H1 (cell line): Measurements from ENCODE around the gene SIK3. TPM values are rescaled to one million over a fixed set of nuclear protein-coding genes. Genes with fewer than 3 reads are reported as not detected.

ENCODE experiments used
- CTCF ChIA-PET: fragments of 300-600 bp; sonication (Branson Sonifier 250); formaldehyde crosslinking; loops from one replicate; lab custom pipeline; 2021; ENCODE audit not compliant: partially characterized antibody; lab: Charles Lee
- POLR2A ChIA-PET: fragments of 300-600 bp; sonication (Branson Sonifier 250); formaldehyde crosslinking; loops from one replicate; lab custom pipeline; 2021; ENCODE audit warnings: inconsistent platforms; ENCODE audit not compliant: partially characterized antibody; lab: Charles Lee
- DNase-seq, 2 experiments: peaks; one replicate each; pipeline versions ENCODE4 v3.0.0 to v3.0.0-alpha.2; 2010 to 2022; ENCODE audit warnings: low spot score in 2 of 2, low read depth in 1 of 2, mixed read lengths in 1 of 2
- FAIRE-seq: peaks from 2 replicates; lab custom pipeline; 2011; peaks lifted over from hg19 to GRCh38; lab: Jason Lieb, UNC
- H2AFZ ChIP-seq: 2 replicates; pipeline ENCODE4 v1.8.1; 2012; ENCODE audit warnings: low read length, inconsistent platforms
- H2AK5ac ChIP-seq: 2 replicates; pipeline ENCODE4 v1.6.1; 2013; ENCODE audit warnings: low read depth, low read length
- H2BK120ac ChIP-seq: replicated peaks from 2 replicates; pipeline ENCODE3; 2013; ENCODE audit warnings: low read depth, low read length, inconsistent platforms
- H2BK12ac ChIP-seq: 2 replicates; pipeline ENCODE4 v1.6.1; 2013; ENCODE audit warnings: low read depth, low read length
- H2BK15ac ChIP-seq: 2 replicates; pipeline ENCODE4 v1.6.1; 2013; ENCODE audit warnings: low read length
- H2BK20ac ChIP-seq: 2 replicates; pipeline ENCODE4 v1.6.1; 2013; ENCODE audit warnings: low read length
- H2BK5ac ChIP-seq: 2 replicates; pipeline ENCODE4 v1.6.1; 2013; ENCODE audit warnings: low read depth, low read length
- H3K14ac ChIP-seq: 2 replicates; pipeline ENCODE4 v1.6.1; 2013; ENCODE audit warnings: inconsistent platforms; ENCODE audit not compliant: insufficient read length
- H3K18ac ChIP-seq: 2 replicates; pipeline ENCODE4 v1.6.1; 2013; ENCODE audit warnings: low read length; ENCODE audit errors: extremely low read depth
- H3K23ac ChIP-seq: 2 replicates; pipeline ENCODE4 v1.6.1; 2013; ENCODE audit warnings: inconsistent platforms; ENCODE audit not compliant: insufficient read length
- H3K23me2 ChIP-seq: 2 replicates; pipeline ENCODE4 v1.6.1; 2013; ENCODE audit warnings: low read depth, low read length
- H3K27ac ChIP-seq: 2 replicates; pipeline ENCODE4 v1.6.1; 2011; ENCODE audit warnings: low read depth, low read length, inconsistent platforms
- H3K27me3 ChIP-seq, 4 experiments: replicated peaks in 1 of 4; 1 replicate in 1 of 4; 2 replicates in 3 of 4; pipeline versions ENCODE4 v1.6.1 to v1.8.1; 2011 to 2013; ENCODE audit warnings: low read length in 3 of 4, mild to moderate bottlenecking in 3 of 4, inconsistent platforms in 2 of 4, mixed read lengths in 2 of 4, moderate library complexity in 1 of 4; ENCODE audit not compliant: control insufficient read depth in 3 of 4, insufficient read depth in 3 of 4; ENCODE audit errors: extremely low read depth in 1 of 4
- H3K36me3 ChIP-seq, 4 experiments: 2 replicates each; pipeline versions ENCODE4 v1.6.1 to v1.8.1; 2011 to 2013; ENCODE audit warnings: mild to moderate bottlenecking in 4 of 4, low read length in 3 of 4, moderate library complexity in 2 of 4, control low read depth in 1 of 4, inconsistent platforms in 1 of 4; ENCODE audit not compliant: insufficient read depth in 4 of 4, control insufficient read depth in 2 of 4
- H3K4ac ChIP-seq: replicated peaks from 2 replicates; pipeline ENCODE3; 2013; ENCODE audit warnings: low read length, low read depth, mixed read lengths, inconsistent platforms; ENCODE audit not compliant: insufficient read length
- H3K4me1 ChIP-seq, 4 experiments: replicated peaks in 1 of 4; 1 replicate in 1 of 4; 2 replicates in 3 of 4; pipeline versions ENCODE4 v1.6.1 to v1.8.1; 2011 to 2013; ENCODE audit warnings: low read length in 3 of 4, inconsistent platforms in 2 of 4, mixed read lengths in 1 of 4; ENCODE audit not compliant: insufficient read depth in 4 of 4, control insufficient read depth in 3 of 4
- H3K4me2 ChIP-seq, 2 experiments: 2 replicates each; pipeline versions ENCODE4 v1.6.1 to v1.8.1; 2011 to 2013; ENCODE audit warnings: low read depth in 2 of 2, low read length in 2 of 2, control low read depth in 1 of 2, inconsistent platforms in 1 of 2, mild to moderate bottlenecking in 1 of 2; ENCODE audit not compliant: insufficient read depth in 1 of 2
- H3K4me3 ChIP-seq, 4 experiments: fragments of 200-600, 300-600 bp in 1 of 4; sonication (generic), shearing (Covaris generic), sonication (Bioruptor Twin) in 1 of 4; 2 replicates each; pipeline versions ENCODE4 v1.5.1 to v1.8.1; 2011 to 2016; ENCODE audit warnings: low read length in 4 of 4, low read depth in 3 of 4, control low read depth in 2 of 4, inconsistent platforms in 2 of 4, mild to moderate bottlenecking in 2 of 4, mixed read lengths in 1 of 4, moderate library complexity in 1 of 4; ENCODE audit not compliant: insufficient read depth in 2 of 4; ENCODE audit errors: extremely low read depth in 1 of 4
- H3K56ac ChIP-seq: replicated peaks from 2 replicates; pipeline ENCODE3; 2013; ENCODE audit warnings: low read depth, mild to moderate bottlenecking, mixed read lengths, low read length, inconsistent platforms; ENCODE audit not compliant: insufficient read length
- H3K79me1 ChIP-seq: 2 replicates; pipeline ENCODE4 v1.6.1; 2013; ENCODE audit warnings: low read depth, low read length, control low read depth
- H3K79me2 ChIP-seq, 2 experiments: 2 replicates each; pipeline versions ENCODE4 v1.6.1 to v1.8.1; 2012 to 2013; ENCODE audit warnings: low read length in 2 of 2, mild to moderate bottlenecking in 2 of 2, inconsistent platforms in 1 of 2; ENCODE audit not compliant: insufficient read depth in 2 of 2, control insufficient read depth in 1 of 2
- H3K9ac ChIP-seq, 4 experiments: replicated peaks in 1 of 4; 1 replicate in 1 of 4; 2 replicates in 3 of 4; pipeline versions ENCODE4 v1.6.1 to v1.8.1; 2011 to 2013; ENCODE audit warnings: low read depth in 3 of 4, low read length in 3 of 4, control low read depth in 2 of 4, mild to moderate bottlenecking in 2 of 4, moderate library complexity in 2 of 4, inconsistent platforms in 1 of 4; ENCODE audit errors: extremely low read depth in 1 of 4
- H3K9me3 ChIP-seq, 2 experiments: 2 replicates each; pipeline versions ENCODE4 v1.6.1 to v1.8.1; 2012 to 2013; ENCODE audit warnings: mild to moderate bottlenecking in 2 of 2, moderate library complexity in 2 of 2, control low read depth in 1 of 2, inconsistent platforms in 1 of 2, low read depth in 1 of 2, low read length in 1 of 2, mixed read lengths in 1 of 2; ENCODE audit not compliant: insufficient read depth in 2 of 2
- H4K20me1 ChIP-seq, 2 experiments: replicated peaks in 1 of 2; 2 replicates each; pipeline versions ENCODE3 to v1.8.1; 2011 to 2013; ENCODE audit warnings: inconsistent platforms in 2 of 2, low read length in 2 of 2, mild to moderate bottlenecking in 1 of 2; ENCODE audit not compliant: insufficient read depth in 2 of 2, control insufficient read depth in 1 of 2
- H4K5ac ChIP-seq: 2 replicates; pipeline ENCODE4 v1.6.1; 2013; ENCODE audit warnings: low read length, low read depth, mixed read lengths, inconsistent platforms; ENCODE audit not compliant: insufficient read length
- H4K8ac ChIP-seq: 2 replicates; pipeline ENCODE4 v1.8.0; 2013; ENCODE audit warnings: mild to moderate bottlenecking, moderate library complexity, low read length, inconsistent platforms; ENCODE audit not compliant: insufficient read depth; ENCODE audit errors: extremely low read depth
- H4K91ac ChIP-seq: replicated peaks from 2 replicates; pipeline ENCODE3; 2013; ENCODE audit warnings: low read length, mixed read lengths, inconsistent platforms; ENCODE audit not compliant: insufficient read length
- ASH2L ChIP-seq: fragments of 200-600, 300-600 bp; sonication (generic); IDR thresholded peaks from one replicate; pipeline ENCODE4 v1.7.1; 2017; ENCODE audit warnings: low read length
- ATF3 ChIP-seq: IDR thresholded peaks from 2 replicates; pipeline ENCODE4 v1.6.1; 2011; ENCODE audit warnings: low read depth, mild to moderate bottlenecking, low read length; ENCODE audit not compliant: insufficient read depth
- JUN ChIP-seq: IDR thresholded peaks from 2 replicates; pipeline ENCODE4 v1.6.1; 2011; ENCODE audit warnings: low read depth, mild to moderate bottlenecking, improper control_type of control experiment, low read length
- PHF8 ChIP-seq: fragments of 200-600 bp; sonication (generic); conservative IDR thresholded peaks from 2 replicates; pipeline ENCODE4 v1.7.1; 2012; ENCODE audit warnings: low read depth, mild to moderate bottlenecking, inconsistent platforms, low read length, moderate library complexity
- RNF2 ChIP-seq: fragments of 200-900, 300-1000 bp; sonication (generic); IDR thresholded peaks from 2 replicates; pipeline ENCODE4 v1.7.1; 2016; ENCODE audit warnings: borderline replicate concordance, low read depth, mild to moderate bottlenecking, antibody characterized with exemption, low read length; ENCODE audit not compliant: poor library complexity, severe bottlenecking; ENCODE audit errors: missing control alignments
- SAP30 ChIP-seq: fragments of 300-600 bp; sonication (generic); IDR thresholded peaks from 2 replicates; pipeline ENCODE4 v1.7.1; 2012; ENCODE audit warnings: low read length, moderate library complexity, mild to moderate bottlenecking, inconsistent platforms; ENCODE audit not compliant: insufficient read depth, insufficient replicate concordance
- SIRT6 ChIP-seq: IDR thresholded peaks from one replicate; pipeline ENCODE4 v1.7.1; 2012; ENCODE audit warnings: low read length, inconsistent platforms
- SP1 ChIP-seq: IDR thresholded peaks from 2 replicates; pipeline ENCODE4 v1.6.1; 2011; ENCODE audit warnings: low read depth, low read length
- SP2 ChIP-seq: IDR thresholded peaks from 2 replicates; pipeline ENCODE4 v1.6.1; 2012; ENCODE audit warnings: mild to moderate bottlenecking, low read length, inconsistent platforms
- TAF1 ChIP-seq: IDR thresholded peaks from 2 replicates; pipeline ENCODE4 v1.6.1; 2011; ENCODE audit warnings: mild to moderate bottlenecking, low read depth, low read length
- TAF7 ChIP-seq: optimal IDR thresholded peaks from 2 replicates; pipeline ENCODE3; 2011; ENCODE audit warnings: low read depth, mild to moderate bottlenecking, inconsistent platforms, low read length, moderate library complexity, borderline replicate concordance
- TBP ChIP-seq: IDR thresholded peaks from 2 replicates; pipeline ENCODE4 v1.6.1; 2011; ENCODE audit warnings: low read depth, low read length, improper control_type of control experiment
- TEAD4 ChIP-seq: IDR thresholded peaks from 2 replicates; pipeline ENCODE4 v1.6.1; 2012; ENCODE audit warnings: low read depth, low read length, inconsistent platforms, mixed read lengths
- WGBS, 2 experiments: shearing (Covaris generic) in 1 of 2; methylation state at CpG; one replicate each; pipeline versions ENCODE4 v1.1.6 to v1.1.7; 2013 to 2015; ENCODE audit warnings: low lambda C conversion rate in 2 of 2, mixed read lengths in 2 of 2, inconsistent platforms in 1 of 2, low coverage in 1 of 2, missing lambda C conversion rate in 1 of 2; ENCODE audit not compliant: insufficient replicate concordance in 2 of 2, insufficient coverage in 1 of 2, insufficient read length in 1 of 2; ENCODE audit errors: extremely low coverage in 1 of 2, missing lambda C conversion rate in 1 of 2; 5-methylcytosine and 5-hydroxymethylcytosine counted together
- polyA plus RNA-seq, 7 experiments: library from polyadenylated mRNA; depleted of rRNA in 3 of 7; stranded (reverse) in 5 of 7; unstranded in 2 of 7; fragments of >200 nt in 5 of 7; fragments of 200-250 nt in 2 of 7; gene quantifications; 1 replicate in 5 of 7; 2 replicates in 1 of 7; 4 replicates in 1 of 7; pipeline versions ENCODE4 v1.2.1 to v1.2.3, GENCODE V29; 2011 to 2013; ENCODE audit warnings: missing spikeins in 2 of 7, mixed read lengths in 2 of 7
- total RNA-seq: library from RNA; stranded (reverse); fragmentation: NEBNext Ultra II Directional; extraction: Animal tissue kit (Norgen Biotek cat#: 25700); gene quantifications from 2 replicates; pipeline ENCODE4 v1.2.1, GENCODE V29; 2021

Gene SIK3
- total and polyA plus RNA-seq, 2 of the 8 experiments (the other 6 are each of a cell fraction or from before 2014, with no cell fraction given) = 19.9 to 32.1 TPM

- Histone ChIP-seq H2BK20ac (no peak overlapping the region), H3K18ac (no peak overlapping the region), H3K4me2 (0 out of 4 replicates have a peak overlapping the region, but pooled peaks of 1 of the 2 experiments have one; percentile 12), H4K8ac (no peak overlapping the region)
- CTCF ChIA-PET = interaction anchor here (0.9 to 1.9 kb wide), 8 partner anchors 11 to 176 kb away, joined by 3 to 19 read pairs (median 6); no protein-coding TSS in a partner anchor
- TF ChIP-seq SAP30 (no peak), TAF1 (no peak), SP2 (no peak), SIRT6 (no peak), PHF8 (no peak), SP1 (no peak), JUN (no peak), ASH2L (no peak), RNF2 (no peak), TEAD4 (no peak), ATF3 (no peak), TBP (no peak), TAF7 (no peak)
- TF ChIP-seq, all 59 proteins: peak for 0
- Histone ChIP-seq H2BK12ac (no peak overlapping the region), H3K27ac (no peak overlapping the region), H3K56ac (no peak overlapping the region), H3K14ac (no peak overlapping the region), H2BK5ac (no peak overlapping the region), H4K20me1 (peaks cover 0 to 2% of the 10 kb centered on the region in 2 experiments), H3K9me3 (no peaks in the 10 kb centered on the region), H3K27me3 (no peaks in the 10 kb centered on the region), H3K79me2 (no peaks in the 10 kb centered on the region), H3K23me2 (no peaks in the 10 kb centered on the region; the same call in 1 of the 2 replicates), H3K9ac (no peak overlapping the region), H4K91ac (no peak overlapping the region), H2BK15ac (no peak overlapping the region), H3K36me3 (peaks cover 0 to 6% (median 0%) of the 10 kb centered on the region in 4 experiments; a peak in 1 of 8 replicates), H3K4me1 (peaks cover 1 to 7% (median 5%) of the 10 kb centered on the region in 4 experiments; a peak in 4 of 7 replicates), H3K79me1 (no peaks in the 10 kb centered on the region), H3K23ac (no peak overlapping the region), H2BK120ac (no peak overlapping the region), H4K5ac (no peak overlapping the region), H2AFZ (no peak overlapping the region), H3K4ac (no peak overlapping the region), H3K4me3 (no peak overlapping the region), H2AK5ac (no peak overlapping the region)
- POLR2A ChIA-PET = interaction anchor here (0.7 to 2.1 kb wide), 4 partner anchors 10 to 304 kb away, joined by 3 to 6 read pairs (median 3); no protein-coding TSS in a partner anchor
- FAIRE-seq = peak; percentile 36
- no peak for DNase-seq
- 58% methylated on average over 4 of the region's 4 CpGs; no CpG with 5 or more reads in 1 of the 2 experiments for WGBS, 2 experiments
Observed at GRCh38 chr11:116930177-116930576, 168.1 kb downstream of the SIK3 start.
